Measurements from ENCODE around the gene AVPR1A. TPM values are rescaled to one million over a fixed set of nuclear protein-coding genes. Genes with fewer than 3 reads are reported as not detected.

Gene AVPR1A
- total and polyA plus RNA-seq, 5 donors from 2014 or later = 0.15 TPM; not detected in 4

- Mint-ChIP-seq H3K27ac (no peak overlapping the region), H3K4me3 (no peak overlapping the region), H3K9me3 (no peaks in the 10 kb centered on the region), H3K4me1 (no peaks in the 10 kb centered on the region), H3K36me3 (no peaks in the 10 kb centered on the region), H3K27me3 (no peaks in the 10 kb centered on the region)
- H3K27ac ChIP-seq (ENCODE audit: insufficient read depth, low read length, poor library complexity, severe bottlenecking) = no peak overlapping the region
- ATAC-seq (ENCODE audit: low read depth in 2 of 2) = no peak
- H3K27me3 ChIP-seq (ENCODE audit: control insufficient read depth, insufficient read depth, low read length) = no peaks in the 10 kb centered on the region
- H3K4me3 ChIP-seq (ENCODE audit: low read depth, low read length) = no peak overlapping the region
- H3K36me3 ChIP-seq (ENCODE audit: control insufficient read depth, insufficient read depth, low read length) = no peaks in the 10 kb centered on the region
- no peak for DNase-seq
- no peaks in the 10 kb centered on the region for H3K4me1 ChIP-seq (ENCODE audit: control insufficient read depth, insufficient read depth, low read length, poor library complexity, severe bottlenecking)
- H3K9me3 ChIP-seq (ENCODE audit: control insufficient read depth in 2 of 2, low read length in 2 of 2) = no peaks in the 10 kb centered on the region
These were observed 57.9 kb downstream of the AVPR1A start for GRCh38 chr12:63093084-63093483.

Other genes starting within 250 kb of the AVPR1A start
- gene PPM1H, start 216.1 kb downstream of the AVPR1A start, total RNA-seq = 0.99 TPM
- under 1 TPM in 1 of 4 donors, not detected in 3; 0.03 TPM for gene PPM1H, start 216.1 kb downstream of the AVPR1A start, polyA plus RNA-seq

All from CD4-positive, CD25-positive, alpha-beta regulatory T cell (primary cell).